Trophoblast cell (in vitro differentiated cells and primary cell): ENCODE results near the gene ZNF600. TPM values are rescaled to one million over a fixed set of nuclear protein-coding genes. Genes with fewer than 3 reads are reported as not detected.
"Not testable (repeated sequence)": the region's sequence is repeated elsewhere in the genome, so short reads cannot be mapped to it uniquely, and the experiment has no call there.

Experiments used
- DNase-seq, 2 donors: peaks; one replicate each; pipeline ENCODE4 v3.0.0-alpha.2; 2016
- H2AFZ ChIP-seq: 2 replicates; pipeline ENCODE4 v1.6.1; 2013; ENCODE audit warnings: low read length, moderate library complexity, mild to moderate bottlenecking; ENCODE audit not compliant: insufficient read depth, poor library complexity
- H2AK5ac ChIP-seq: 2 replicates; pipeline ENCODE4 v1.6.1; 2013; ENCODE audit warnings: mild to moderate bottlenecking, low read length
- H2BK120ac ChIP-seq: 2 replicates; pipeline ENCODE4 v1.6.1; 2013; ENCODE audit warnings: low read length, mild to moderate bottlenecking, moderate library complexity; ENCODE audit not compliant: insufficient read depth, poor library complexity
- H2BK12ac ChIP-seq: 2 replicates; pipeline ENCODE4 v1.6.1; 2013; ENCODE audit warnings: mild to moderate bottlenecking, low read length, moderate library complexity
- H2BK5ac ChIP-seq: 2 replicates; pipeline ENCODE4 v1.6.1; 2013; ENCODE audit warnings: low read length, low read depth, moderate library complexity, mild to moderate bottlenecking; ENCODE audit not compliant: poor library complexity
- H3K14ac ChIP-seq: 2 replicates; pipeline ENCODE4 v1.6.1; 2013; ENCODE audit warnings: mild to moderate bottlenecking, low read length
- H3K18ac ChIP-seq: 2 replicates; pipeline ENCODE4 v1.6.1; 2013; ENCODE audit warnings: mild to moderate bottlenecking, low read length
- H3K23ac ChIP-seq: 2 replicates; pipeline ENCODE4 v1.6.1; 2013; ENCODE audit warnings: low read length
- H3K27ac ChIP-seq: 2 replicates; pipeline ENCODE4 v1.5.1; 2013; ENCODE audit warnings: low read depth, mild to moderate bottlenecking, inconsistent platforms, low read length, moderate library complexity
- H3K27me3 ChIP-seq: 2 replicates; pipeline ENCODE4 v1.6.1; 2013; ENCODE audit warnings: inconsistent platforms, mild to moderate bottlenecking, low read length, moderate library complexity; ENCODE audit not compliant: insufficient read depth
- H3K36me3 ChIP-seq, 2 experiments: 1 replicate in 1 of 2; 2 replicates in 1 of 2; pipeline ENCODE4 v1.6.1; 2013; ENCODE audit warnings: low read length in 2 of 2, mild to moderate bottlenecking in 2 of 2, moderate library complexity in 1 of 2; ENCODE audit not compliant: insufficient read depth in 2 of 2, control insufficient read depth in 1 of 2
- H3K4ac ChIP-seq: 2 replicates; pipeline ENCODE4 v1.6.1; 2013; ENCODE audit warnings: low read depth, mild to moderate bottlenecking, low read length, moderate library complexity
- H3K4me1 ChIP-seq, 2 experiments: 1 replicate in 1 of 2; 2 replicates in 1 of 2; pipeline ENCODE4 v1.6.1; 2013; ENCODE audit warnings: low read length in 2 of 2, mild to moderate bottlenecking in 2 of 2, moderate library complexity in 1 of 2; ENCODE audit not compliant: insufficient read depth in 2 of 2, control insufficient read depth in 1 of 2
- H3K4me2 ChIP-seq: 2 replicates; pipeline ENCODE4 v1.6.1; 2013; ENCODE audit warnings: inconsistent platforms, mild to moderate bottlenecking, low read length, moderate library complexity
- H3K4me3 ChIP-seq: 2 replicates; pipeline ENCODE4 v1.5.1; 2013; ENCODE audit warnings: mild to moderate bottlenecking, low read depth, low read length, inconsistent platforms
- H3K79me1 ChIP-seq: one replicate; pipeline ENCODE4 v1.6.1; 2013; ENCODE audit warnings: low read length
- H3K79me2 ChIP-seq: 2 replicates; pipeline ENCODE4 v1.6.1; 2013; ENCODE audit warnings: low read length, mild to moderate bottlenecking; ENCODE audit not compliant: control insufficient read depth, insufficient read depth, poor library complexity
- H3K9ac ChIP-seq: 2 replicates; pipeline ENCODE4 v1.6.1; 2013; ENCODE audit warnings: mild to moderate bottlenecking, low read length
- H3K9me3 ChIP-seq: 2 replicates; pipeline ENCODE4 v1.6.1; 2013; ENCODE audit warnings: low read depth, mild to moderate bottlenecking, control low read depth, inconsistent platforms, low read length; ENCODE audit not compliant: insufficient read depth
- H4K12ac ChIP-seq: 2 replicates; pipeline ENCODE4 v1.6.1; 2013; ENCODE audit warnings: low read depth, mild to moderate bottlenecking, low read length, moderate library complexity
- H4K8ac ChIP-seq: 2 replicates; pipeline ENCODE4 v1.6.1; 2013; ENCODE audit warnings: low read depth, mild to moderate bottlenecking, low read length, moderate library complexity
- H4K91ac ChIP-seq: one replicate; pipeline ENCODE4 v1.6.1; 2013; ENCODE audit warnings: low read depth, mild to moderate bottlenecking, low read length, moderate library complexity
- WGBS: extraction: QIAGEN DNeasy Blood & Tissue Kit; methylation state at CpG from one replicate; pipeline ENCODE4 v1.1.7; 2013; ENCODE audit warnings: missing lambda C conversion rate; ENCODE audit not compliant: insufficient read length, insufficient coverage; ENCODE audit errors: extremely low coverage; 5-methylcytosine and 5-hydroxymethylcytosine counted together
- polyA plus RNA-seq: library from polyadenylated mRNA; stranded (reverse); fragments of 200-250 nt; gene quantifications from 2 replicates; pipeline ENCODE4 v1.2.3, GENCODE V29; 2013

Gene ZNF600
- 32.8 and 38.7 TPM in 2 replicates for polyA plus RNA-seq

- not testable (repeated sequence) for H3K27me3 ChIP-seq, H2BK12ac ChIP-seq, H3K79me1 ChIP-seq, H2BK120ac ChIP-seq, H3K23ac ChIP-seq, H2AK5ac ChIP-seq, H3K9me3 ChIP-seq, H3K27ac ChIP-seq, H2BK5ac ChIP-seq, H3K4me1 ChIP-seq, H3K36me3 ChIP-seq, H3K79me2 ChIP-seq
- H3K18ac ChIP-seq: peak within 1 kb of the TSS; percentile 31
- H4K8ac ChIP-seq: peak within 1 kb of the TSS; percentile 70
- H3K4me2 ChIP-seq: peak within 1 kb of the TSS; percentile 72
- peak within 1 kb of the TSS; percentile 50 for H3K14ac ChIP-seq
- H4K91ac ChIP-seq: peak within 1 kb of the TSS; percentile 50
- peak within 1 kb of the TSS; percentile 79 for H3K4me3 ChIP-seq
- H3K9ac ChIP-seq: peak within 1 kb of the TSS; percentile 89
- peak within 1 kb of the TSS; percentile 80 for H2AFZ ChIP-seq
- DNase-seq: peak; percentile 91 to 93
- peak within 1 kb of the TSS; percentile 77 for H3K4ac ChIP-seq
- no CpG with 5 or more reads among the region's 47 CpGs for WGBS
- H4K12ac ChIP-seq: peak within 1 kb of the TSS; percentile 63
Measured at GRCh38 chr19:52786464-52787354, at the start of gene ZNF600. Gene ZNF600 (minus strand): TSS chr19:52786791. CDS start chr19:52778888, 7,903 bp downstream.

DNA sequence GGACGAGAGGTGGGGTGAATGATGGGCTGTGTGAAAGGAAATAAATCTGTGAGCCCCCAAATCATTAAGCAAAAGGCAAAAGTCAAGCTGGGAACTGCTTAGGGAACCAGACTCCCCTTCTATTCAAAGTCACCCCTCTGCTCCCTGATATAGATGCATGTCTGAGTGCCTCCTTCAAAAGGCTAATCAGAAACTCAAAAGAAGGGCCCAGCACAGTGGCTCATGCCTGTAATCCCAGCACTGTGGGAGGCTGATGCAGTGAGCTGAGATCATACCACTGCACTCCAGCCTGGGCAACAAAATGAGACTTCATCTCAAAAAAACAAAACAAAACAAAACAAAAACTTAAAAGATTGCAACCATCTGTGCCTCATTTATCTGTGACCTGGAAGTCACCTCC lies 47.7 kb upstream of the ZNF600 start:
- no CpG with 5 or more reads among the region's 1 CpG for WGBS

GRCh38 chr19:52833541-52833940 lies 47.0 kb upstream of the ZNF600 start:
- not testable (repeated sequence) for H3K4me3 ChIP-seq, H3K18ac ChIP-seq, H3K4me1 ChIP-seq, H3K4ac ChIP-seq, H3K27me3 ChIP-seq, H2BK5ac ChIP-seq, H3K14ac ChIP-seq, DNase-seq, H3K27ac ChIP-seq, H3K23ac ChIP-seq, H3K4me2 ChIP-seq, H4K8ac ChIP-seq, H4K91ac ChIP-seq, H3K9me3 ChIP-seq, H2BK12ac ChIP-seq, H2AFZ ChIP-seq, H2BK120ac ChIP-seq, H3K79me1 ChIP-seq, H3K36me3 ChIP-seq, H4K12ac ChIP-seq, H3K9ac ChIP-seq, H3K79me2 ChIP-seq, H2AK5ac ChIP-seq
- no CpG with 5 or more reads among the region's 5 CpGs for WGBS

More for the DNA sequence above, 47.7 kb upstream of the ZNF600 start:
- not testable (repeated sequence) for H2AFZ ChIP-seq, H4K91ac ChIP-seq, H3K9me3 ChIP-seq, H3K9ac ChIP-seq, H3K4me2 ChIP-seq, H3K4me3 ChIP-seq, DNase-seq, H2BK120ac ChIP-seq, H3K4ac ChIP-seq, H2BK5ac ChIP-seq, H2AK5ac ChIP-seq, H3K14ac ChIP-seq, H3K23ac ChIP-seq, H3K79me1 ChIP-seq, H4K12ac ChIP-seq, H3K27me3 ChIP-seq, H3K4me1 ChIP-seq, H3K36me3 ChIP-seq, H3K18ac ChIP-seq, H2BK12ac ChIP-seq, H3K27ac ChIP-seq, H4K8ac ChIP-seq, H3K79me2 ChIP-seq

- not testable (repeated sequence) for H3K9me3 ChIP-seq, H3K9ac ChIP-seq, H2BK120ac ChIP-seq, H3K23ac ChIP-seq, H3K79me2 ChIP-seq, H3K18ac ChIP-seq, H3K4ac ChIP-seq, H3K36me3 ChIP-seq, H3K27ac ChIP-seq, H3K79me1 ChIP-seq, H2BK5ac ChIP-seq, H2AFZ ChIP-seq, H3K4me1 ChIP-seq, H2BK12ac ChIP-seq, H3K27me3 ChIP-seq, H4K12ac ChIP-seq, H4K91ac ChIP-seq, H3K14ac ChIP-seq, H3K4me3 ChIP-seq, H2AK5ac ChIP-seq, H4K8ac ChIP-seq, H3K4me2 ChIP-seq
- WGBS: no CpG with 5 or more reads among the region's 7 CpGs
- peak; percentile 47 to 74 for DNase-seq
Measured at GRCh38 chr19:52829866-52830265, 43.3 kb upstream of the ZNF600 start.
